GM12878 (cell line): ENCODE data around the gene PRRC2B. TPM values are rescaled to one million over a fixed set of nuclear protein-coding genes. Genes with fewer than 3 reads are reported as not detected.

Source experiments
- ATAC-seq: fragments of 200-7000 bp; cut with Tn5 transposase; 3 replicates; pipeline ENCODE4 v1.9.1; 2020; ENCODE audit warnings: mild to moderate bottlenecking, moderate library complexity
- BruUV-seq: library from RNA; stranded (reverse); fragments of 400-500 nt; replicated peaks from 2 replicates; lab custom pipeline; 2021; lab: Mats Ljungman, UMichigan
- CTCF ChIA-PET: fragments of 300-600 bp; sonication (Branson Sonifier 250); formaldehyde crosslinking; extraction: SDS; loops from one replicate; lab custom pipeline; 2021; ENCODE audit warnings: inconsistent platforms; lab: Yijun Ruan, JAX
- POLR2A ChIA-PET: fragments of 350-600 bp; formaldehyde crosslinking; extraction: SDS; loops from one replicate; lab custom pipeline; 2021; ENCODE audit warnings: inconsistent platforms; lab: Charles Lee
- RAD21 ChIA-PET: fragments of 300-600 bp; sonication (Branson Sonifier 250); formaldehyde crosslinking; loops from one replicate; lab custom pipeline; 2023; ENCODE audit warnings: antibody characterized with exemption; ENCODE audit not compliant: unreplicated experiment; lab: Charles Lee
- SMC1A ChIA-PET: fragments of 300-600 bp; sonication (Branson Sonifier 250); formaldehyde crosslinking; loops from one replicate; lab custom pipeline; 2023; ENCODE audit not compliant: unreplicated experiment, uncharacterized antibody; lab: Charles Lee
- DNase-seq: peaks from one replicate; pipeline ENCODE4 v3.0.0-alpha.2; 2011; ENCODE audit warnings: low read depth, low spot score
- FAIRE-seq: peaks from 3 replicates; lab custom pipeline; 2011; peaks lifted over from hg19 to GRCh38; lab: Jason Lieb, UNC
- H2AFZ ChIP-seq: 2 replicates; pipeline ENCODE4 v1.6.0; 2011; ENCODE audit warnings: low read depth, low read length, control low read depth; ENCODE audit not compliant: control insufficient read depth
- H3K27ac ChIP-seq: 2 replicates; pipeline ENCODE4 v1.5.1; 2011; ENCODE audit warnings: control low read depth; ENCODE audit not compliant: control insufficient read depth, insufficient read depth
- H3K27me3 ChIP-seq, 2 experiments: replicated peaks in 1 of 2; 2 replicates each; pipeline versions ENCODE4 v1.6.0 to v1.6.1; 2011; ENCODE audit warnings: low read length in 1 of 2; ENCODE audit not compliant: control insufficient read depth in 2 of 2, insufficient read depth in 2 of 2
- H3K36me3 ChIP-seq, 2 experiments: 2 replicates each; pipeline ENCODE4 v1.5.1; 2011; ENCODE audit warnings: low read length in 1 of 2; ENCODE audit not compliant: control insufficient read depth in 2 of 2, insufficient read depth in 2 of 2
- H3K4me1 ChIP-seq: 2 replicates; pipeline ENCODE4 v1.6.1; 2011; ENCODE audit warnings: mild to moderate bottlenecking, low read length, moderate library complexity, mixed read lengths; ENCODE audit not compliant: control insufficient read depth, insufficient read depth
- H3K4me2 ChIP-seq: 2 replicates; pipeline ENCODE4 v1.6.0; 2011; ENCODE audit warnings: control low read depth; ENCODE audit not compliant: control insufficient read depth, insufficient read depth
- H3K4me3 ChIP-seq: fragments of 200-600 bp; sonication (generic); 2 replicates; pipeline ENCODE4 v1.5.1; 2016
- H3K79me2 ChIP-seq: 2 replicates; pipeline ENCODE4 v1.6.0; 2011; ENCODE audit warnings: low read length; ENCODE audit not compliant: control insufficient read depth, insufficient read depth
- H3K9ac ChIP-seq: 2 replicates; pipeline ENCODE4 v1.8.0; 2011; ENCODE audit warnings: low read length, control low read depth, mixed read lengths; ENCODE audit not compliant: control insufficient read depth, insufficient read depth
- H3K9me3 ChIP-seq: replicated peaks from 3 replicates; pipeline ENCODE4 v1.5.1; 2011; ENCODE audit warnings: mild to moderate bottlenecking, low read length; ENCODE audit not compliant: control insufficient read depth, insufficient read depth
- H4K20me1 ChIP-seq: 2 replicates; pipeline ENCODE4 v1.6.0; 2011; ENCODE audit not compliant: control insufficient read depth, insufficient read depth
- ATF3 ChIP-seq: IDR thresholded peaks from 2 replicates; pipeline ENCODE4 v1.6.1; 2011; ENCODE audit warnings: low read depth, mild to moderate bottlenecking, low read length, moderate library complexity, borderline replicate concordance; ENCODE audit errors: extremely low read depth
- CBX3 ChIP-seq: fragments of 200-600 bp; sonication (generic); IDR thresholded peaks from 2 replicates; pipeline ENCODE4 v1.6.1; 2016; ENCODE audit warnings: low read depth, borderline replicate concordance
- CEBPZ ChIP-seq: fragments of 150-350 bp; IDR thresholded peaks from 2 replicates; pipeline ENCODE4 v1.6.1; 2016; ENCODE audit warnings: low read depth, low read length
- CHD4 ChIP-seq: fragments of 200-600 bp; sonication (generic); IDR thresholded peaks from 2 replicates; pipeline ENCODE4 v1.6.1; 2016; ENCODE audit warnings: mild to moderate bottlenecking
- DPF2 ChIP-seq: fragments of 450-650 bp; IDR thresholded peaks from 2 replicates; pipeline ENCODE4 v1.6.1; 2017; ENCODE audit warnings: mild to moderate bottlenecking
- EED ChIP-seq: sonication (generic); IDR thresholded peaks from 2 replicates; pipeline ENCODE4 v1.6.1; 2016; ENCODE audit warnings: antibody characterized with exemption, low read depth
- ETV6 ChIP-seq, 2 experiments: fragments of 450-650 bp in 1 of 2; IDR thresholded peaks in 1 of 2; conservative IDR thresholded peaks in 1 of 2; 2 replicates each; pipeline ENCODE4 v1.6.1; 2014; ENCODE audit warnings: antibody characterized with exemption in 1 of 2, borderline replicate concordance in 1 of 2, low read depth in 1 of 2, mild to moderate bottlenecking in 1 of 2, moderate library complexity in 1 of 2
- EZH2 ChIP-seq: IDR thresholded peaks from 2 replicates; pipeline ENCODE4 v1.6.1; 2012; ENCODE audit warnings: low read depth, mild to moderate bottlenecking, control low read depth, inconsistent platforms, low read length, borderline replicate concordance; ENCODE audit not compliant: control insufficient read depth
- GATAD2B ChIP-seq: fragments of 450-650 bp; conservative IDR thresholded peaks from 2 replicates; pipeline ENCODE4 v1.6.1; 2017; ENCODE audit warnings: low read depth, mild to moderate bottlenecking, moderate library complexity
- HSF1 ChIP-seq: fragments of 150-350 bp; IDR thresholded peaks from 2 replicates; pipeline ENCODE4 v1.6.1; 2014; ENCODE audit warnings: mild to moderate bottlenecking, low read depth, low read length
- KDM1A ChIP-seq: fragments of 200-600 bp; sonication (generic); IDR thresholded peaks from 2 replicates; pipeline ENCODE4 v1.6.1; 2016; ENCODE audit warnings: borderline replicate concordance
- LARP7 ChIP-seq: fragments of 450-650 bp; IDR thresholded peaks from 2 replicates; pipeline ENCODE4 v1.6.1; 2017; ENCODE audit warnings: mild to moderate bottlenecking
- MLLT1 ChIP-seq: fragments of 450-650 bp; IDR thresholded peaks from 2 replicates; pipeline ENCODE4 v1.6.1; 2016; ENCODE audit warnings: mild to moderate bottlenecking
- MTA3 ChIP-seq: IDR thresholded peaks from 2 replicates; pipeline ENCODE4 v1.6.1; 2012; ENCODE audit warnings: low read length, inconsistent platforms, borderline replicate concordance
- NFYA ChIP-seq: IDR thresholded peaks from 2 replicates; pipeline ENCODE4 v1.6.1; 2011; ENCODE audit warnings: low read depth, mild to moderate bottlenecking, low read length, improper control_type of control experiment, borderline replicate concordance
- POLR2AphosphoS2 ChIP-seq: IDR thresholded peaks from 2 replicates; pipeline ENCODE4 v1.6.1; 2011; ENCODE audit warnings: low read depth, mild to moderate bottlenecking, low read length, improper control_type of control experiment, moderate library complexity
- RB1 ChIP-seq: fragments of 450-650 bp; formaldehyde crosslinking; IDR thresholded peaks from 2 replicates; pipeline ENCODE4 v1.6.1; 2017; ENCODE audit warnings: mild to moderate bottlenecking, borderline replicate concordance
- SIX5 ChIP-seq: IDR thresholded peaks from 2 replicates; pipeline ENCODE4 v1.6.1; 2011; ENCODE audit warnings: mild to moderate bottlenecking, low read depth, low read length, moderate library complexity; ENCODE audit not compliant: severe bottlenecking
- ZNF622 ChIP-seq: fragments of 450-650 bp; IDR thresholded peaks from 2 replicates; pipeline ENCODE4 v1.6.1; 2017; ENCODE audit warnings: mild to moderate bottlenecking, inconsistent platforms
- WGBS: methylation state at CpG from one replicate; pipeline ENCODE4 v1.1.6; 2016; ENCODE audit warnings: low lambda C conversion rate; ENCODE audit not compliant: insufficient replicate concordance, insufficient coverage; ENCODE audit errors: missing lambda C conversion rate; 5-methylcytosine and 5-hydroxymethylcytosine counted together
- in situ Hi-C: fragments of 300-500 bp; cut with MboI; formaldehyde crosslinking; loops from 9 replicates; pipeline ENCODE4 v1.14.3; 2018; ENCODE audit warnings: mixed read lengths
- intact Hi-C: fragments of 100-400 bp; cut with micrococcal nuclease; formaldehyde crosslinking; loops from one replicate; pipeline ENCODE4 v1.14.2; 2022; ENCODE audit not compliant: unreplicated experiment
- polyA plus RNA-seq, 11 experiments: library from polyadenylated mRNA; depleted of rRNA in 4 of 11; unstranded in 6 of 11; stranded (reverse) in 5 of 11; fragments of >200 nt; fragmentation: Nextera tagmentation in 4 of 11; fragmentation: Illumina TruSeq in 1 of 11; extraction: Ambion mirVana in 4 of 11; extraction: Trizol in 1 of 11; gene quantifications; 1 replicate in 1 of 11; 2 replicates in 10 of 11; pipeline versions ENCODE4 v1.2.1 to v1.2.3, GENCODE V29; 2011 to 2016; ENCODE audit warnings: inconsistent platforms in 2 of 11, missing spikeins in 2 of 11, low read depth in 1 of 11
- total RNA-seq, 4 experiments: library from RNA; depleted of rRNA in 3 of 4; stranded (reverse); fragments of >200 nt in 3 of 4; fragmentation: Illumina TruSeq in 1 of 4; extraction: Trizol in 1 of 4; gene quantifications; 2 replicates each; pipeline versions ENCODE4 v1.2.1 to v1.2.3, GENCODE V29; 2013 to 2021

Gene PRRC2B
- total and polyA plus RNA-seq, 10 of the 15 experiments (the other 5 are each of a cell fraction or from before 2014, with no cell fraction given), result 0.84 to 155 (median 28.7) TPM

- Histone ChIP-seq H3K27ac (no peak overlapping the region), H3K79me2 (no peaks in the 10 kb centered on the region; the same call in none of the 2 replicates), H3K27me3 (no peaks in the 10 kb centered on the region), H3K9ac (no peak overlapping the region), H3K4me2 (no peak overlapping the region), H2AFZ (no peak overlapping the region), H3K36me3 (peaks cover 37 to 47% of the 10 kb centered on the region in 2 experiments; a peak in 3 of 4 replicates), H4K20me1 (no peaks in the 10 kb centered on the region), H3K9me3 (no peaks in the 10 kb centered on the region), H3K4me3 (no peak overlapping the region), H3K4me1 (no peaks in the 10 kb centered on the region)
- intact Hi-C loops, result no loop called here
- FAIRE-seq, result no peak
- SMC1A ChIA-PET, result interaction anchor here (0.5 kb wide), 1 partner anchor 54 kb away, joined by 3 read pairs; no protein-coding TSS in a partner anchor
- in situ Hi-C loops, result no loop called here
- CTCF ChIA-PET, result interaction anchor here (0.6 kb wide), 1 partner anchor 118 kb away, joined by 3 read pairs; no protein-coding TSS in a partner anchor
- ATAC-seq, result no peak
- POLR2A ChIA-PET, result no interaction called here
- WGBS, result 93% methylated on average over 16 of the region's 16 CpGs
- DNase-seq, result no peak
- RAD21 ChIA-PET, result no interaction called here
- no TSS peak for BruUV-seq
- TF ChIP-seq CBX3 (no peak), CEBPZ (no peak), NFYA (no peak), MLLT1 (no peak), LARP7 (no peak), KDM1A (no peak), MTA3 (no peak), ATF3 (no peak), ETV6 (conservative IDR thresholded peaks at IDR 0.05 in 1 of 2, IDR thresholded peaks at IDR 0.05 in 1 of 2; ENCODE audit: borderline replicate concordance in 1 of 2, low read depth in 1 of 2) (no peak), EZH2 (no peak), POLR2AphosphoS2 (no peak), EED (no peak), HSF1 (no peak), CHD4 (no peak), GATAD2B (no peak), DPF2 (no peak), RB1 (no peak), SIX5 (no peak), ZNF622 (no peak)
These were observed 76.1 kb downstream of the PRRC2B start for GRCh38 chr9:131469951-131470350.
